ENCODE data around the gene SERPIND1.

- TF ChIP-seq POLR2A (IDR thresholded peaks at IDR 0.05; ENCODE audit: low read length) (no peak), GATA1 (IDR thresholded peaks at IDR 0.05; ENCODE audit: low read depth, low read length) (no peak)
Measured at GRCh38 chr22:20747223-20747622, 26.7 kb upstream of the SERPIND1 start.
